SU-DHL-6 (cell line): ENCODE measurements around the gene MEN1.

ENCODE experiments used
- H2AFZ ChIP-seq: fragments of 200-600 bp; sonication (generic); 2 replicates; pipeline ENCODE4 v1.6.1; 2014; ENCODE audit warnings: low read depth, mild to moderate bottlenecking, moderate library complexity, mixed read lengths, antibody characterized with exemption, low read length; ENCODE audit not compliant: severe bottlenecking
- H3F3A ChIP-seq: fragments of 200-600 bp; shearing (Covaris generic); 2 replicates; pipeline ENCODE4 v1.6.0; 2016; ENCODE audit warnings: antibody characterized with exemption, mild to moderate bottlenecking; ENCODE audit not compliant: insufficient read depth
- H3K27ac ChIP-seq: fragments of 200-600 bp; sonication (generic); 2 replicates; pipeline ENCODE4 v1.5.1; 2016; ENCODE audit warnings: low read depth, mild to moderate bottlenecking, low read length, moderate library complexity, mixed read lengths
- H3K27me3 ChIP-seq: fragments of 200-600 bp; sonication (generic), shearing (Covaris generic); 2 replicates; pipeline ENCODE4 v1.6.0; 2014; ENCODE audit warnings: mild to moderate bottlenecking, low read length
- H3K36me3 ChIP-seq: fragments of 200-600 bp; sonication (generic); 2 replicates; pipeline ENCODE4 v1.6.1; 2014; ENCODE audit warnings: mild to moderate bottlenecking, low read length, mixed read lengths
- H3K4me2 ChIP-seq: fragments of 300-600, 200-600 bp; shearing (Covaris generic), sonication (generic); 2 replicates; pipeline ENCODE4 v1.6.0; 2014; ENCODE audit warnings: low read length, low read depth, mild to moderate bottlenecking; ENCODE audit not compliant: poor library complexity, severe bottlenecking
- H3K4me3 ChIP-seq: fragments of 200-600 bp; sonication (generic); 2 replicates; pipeline ENCODE4 v1.5.1; 2014; ENCODE audit warnings: antibody characterized with exemption, low read length, mild to moderate bottlenecking, mixed read lengths; ENCODE audit not compliant: insufficient read depth, poor library complexity, severe bottlenecking
- H3K79me2 ChIP-seq: fragments of 200-600 bp; sonication (generic); 2 replicates; pipeline ENCODE4 v1.6.1; 2014; ENCODE audit warnings: mild to moderate bottlenecking, low read length, moderate library complexity; ENCODE audit not compliant: insufficient read depth
- H3K9ac ChIP-seq: fragments of 200-600 bp; sonication (generic); 2 replicates; pipeline ENCODE4 v1.7.0; 2014; ENCODE audit warnings: mild to moderate bottlenecking, low read length
- H3K9me2 ChIP-seq: fragments of 200-600 bp; sonication (generic); replicated peaks from 2 replicates; pipeline ENCODE4 v1.6.1; 2014; ENCODE audit warnings: low read length; ENCODE audit not compliant: insufficient read depth
- H3K9me3 ChIP-seq: fragments of 200-600 bp; sonication (generic); 2 replicates; pipeline ENCODE4 v1.6.1; 2014; ENCODE audit warnings: low read length, mixed read lengths; ENCODE audit not compliant: insufficient read depth
- H4K20me1 ChIP-seq: fragments of 200-600 bp; sonication (generic); 2 replicates; pipeline ENCODE4 v1.6.1; 2014; ENCODE audit warnings: low read depth, mild to moderate bottlenecking, antibody characterized with exemption, low read length, moderate library complexity, mixed read lengths
- EZH2phosphoT487 ChIP-seq: fragments of 200-600 bp; sonication (generic), shearing (Covaris generic); conservative IDR thresholded peaks from 2 replicates; pipeline ENCODE4 v1.6.1; 2018; ENCODE audit warnings: mild to moderate bottlenecking, antibody characterized with exemption, low read length, moderate library complexity, mixed read lengths
- TF ChIP-seq, protein P1 (sequence below): fragments of 200-600 bp; sonication (generic); IDR thresholded peaks from one replicate; pipeline ENCODE4 v1.5.1; 2017; ENCODE audit warnings: antibody characterized with exemption, mild to moderate bottlenecking, low read length, moderate library complexity; ENCODE audit not compliant: insufficient read depth, poor library complexity, severe bottlenecking

Gene MEN1

DNA sequence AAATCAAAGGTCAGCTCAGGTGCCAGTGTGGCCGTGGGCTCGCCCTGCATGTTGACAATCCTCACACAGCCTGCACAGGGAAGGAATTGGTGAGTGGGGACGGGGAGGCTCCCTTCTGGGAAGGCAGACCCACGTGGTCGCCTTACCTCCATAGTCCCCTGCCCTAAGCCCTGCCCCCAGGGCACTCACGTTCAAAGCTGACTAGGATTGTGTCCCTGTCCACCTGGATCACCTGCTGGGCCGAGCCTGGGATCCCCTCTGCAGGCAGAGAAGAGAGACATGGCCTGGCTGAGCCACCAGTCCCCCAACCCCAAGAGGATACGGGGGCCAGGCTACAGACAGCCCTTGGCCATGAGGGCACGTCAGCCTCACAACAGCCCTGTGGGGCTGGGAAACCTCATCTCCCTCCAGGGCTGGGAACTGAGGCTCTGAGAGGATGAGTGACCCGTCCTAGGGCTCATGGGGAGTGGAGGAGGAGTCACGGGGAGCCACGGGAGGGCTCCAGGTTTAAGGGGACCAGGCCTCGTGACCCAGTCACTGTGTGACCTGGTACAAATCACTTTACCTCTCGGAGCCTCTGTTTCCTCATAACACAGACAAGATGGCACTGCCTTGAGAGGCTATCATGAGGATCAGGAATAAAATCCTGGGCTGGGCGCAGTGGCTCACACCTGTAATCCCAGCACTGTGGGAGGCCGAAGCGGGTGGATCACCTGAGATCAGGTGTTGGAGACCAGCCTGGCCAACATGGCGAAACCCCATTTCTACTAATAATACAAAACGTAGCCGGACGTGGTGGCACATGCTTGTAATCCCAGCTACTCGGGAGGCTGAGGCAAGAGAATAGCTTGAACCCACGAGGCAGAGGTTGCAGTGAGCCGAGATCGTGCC lies 19.9 kb downstream of the MEN1 start:
- no peak for TF ChIP-seq EZH2phosphoT487
- TF ChIP-seq, protein P1, sequence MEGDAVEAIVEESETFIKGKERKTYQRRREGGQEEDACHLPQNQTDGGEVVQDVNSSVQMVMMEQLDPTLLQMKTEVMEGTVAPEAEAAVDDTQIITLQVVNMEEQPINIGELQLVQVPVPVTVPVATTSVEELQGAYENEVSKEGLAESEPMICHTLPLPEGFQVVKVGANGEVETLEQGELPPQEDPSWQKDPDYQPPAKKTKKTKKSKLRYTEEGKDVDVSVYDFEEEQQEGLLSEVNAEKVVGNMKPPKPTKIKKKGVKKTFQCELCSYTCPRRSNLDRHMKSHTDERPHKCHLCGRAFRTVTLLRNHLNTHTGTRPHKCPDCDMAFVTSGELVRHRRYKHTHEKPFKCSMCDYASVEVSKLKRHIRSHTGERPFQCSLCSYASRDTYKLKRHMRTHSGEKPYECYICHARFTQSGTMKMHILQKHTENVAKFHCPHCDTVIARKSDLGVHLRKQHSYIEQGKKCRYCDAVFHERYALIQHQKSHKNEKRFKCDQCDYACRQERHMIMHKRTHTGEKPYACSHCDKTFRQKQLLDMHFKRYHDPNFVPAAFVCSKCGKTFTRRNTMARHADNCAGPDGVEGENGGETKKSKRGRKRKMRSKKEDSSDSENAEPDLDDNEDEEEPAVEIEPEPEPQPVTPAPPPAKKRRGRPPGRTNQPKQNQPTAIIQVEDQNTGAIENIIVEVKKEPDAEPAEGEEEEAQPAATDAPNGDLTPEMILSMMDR = no peak
- Histone ChIP-seq H3K4me2 (no peak overlapping the region), H4K20me1 (no peaks in the 10 kb centered on the region), H2AFZ (no peak overlapping the region), H3K9me3 (no peaks in the 10 kb centered on the region), H3K36me3 (no peaks in the 10 kb centered on the region), H3K79me2 (no peaks in the 10 kb centered on the region), H3K4me3 (no peak overlapping the region), H3K9ac (no peak overlapping the region), H3F3A (no peaks in the 10 kb centered on the region), H3K9me2 (no peaks in the 10 kb centered on the region), H3K27ac (no peak overlapping the region), H3K27me3 (no peaks in the 10 kb centered on the region)

DNA sequence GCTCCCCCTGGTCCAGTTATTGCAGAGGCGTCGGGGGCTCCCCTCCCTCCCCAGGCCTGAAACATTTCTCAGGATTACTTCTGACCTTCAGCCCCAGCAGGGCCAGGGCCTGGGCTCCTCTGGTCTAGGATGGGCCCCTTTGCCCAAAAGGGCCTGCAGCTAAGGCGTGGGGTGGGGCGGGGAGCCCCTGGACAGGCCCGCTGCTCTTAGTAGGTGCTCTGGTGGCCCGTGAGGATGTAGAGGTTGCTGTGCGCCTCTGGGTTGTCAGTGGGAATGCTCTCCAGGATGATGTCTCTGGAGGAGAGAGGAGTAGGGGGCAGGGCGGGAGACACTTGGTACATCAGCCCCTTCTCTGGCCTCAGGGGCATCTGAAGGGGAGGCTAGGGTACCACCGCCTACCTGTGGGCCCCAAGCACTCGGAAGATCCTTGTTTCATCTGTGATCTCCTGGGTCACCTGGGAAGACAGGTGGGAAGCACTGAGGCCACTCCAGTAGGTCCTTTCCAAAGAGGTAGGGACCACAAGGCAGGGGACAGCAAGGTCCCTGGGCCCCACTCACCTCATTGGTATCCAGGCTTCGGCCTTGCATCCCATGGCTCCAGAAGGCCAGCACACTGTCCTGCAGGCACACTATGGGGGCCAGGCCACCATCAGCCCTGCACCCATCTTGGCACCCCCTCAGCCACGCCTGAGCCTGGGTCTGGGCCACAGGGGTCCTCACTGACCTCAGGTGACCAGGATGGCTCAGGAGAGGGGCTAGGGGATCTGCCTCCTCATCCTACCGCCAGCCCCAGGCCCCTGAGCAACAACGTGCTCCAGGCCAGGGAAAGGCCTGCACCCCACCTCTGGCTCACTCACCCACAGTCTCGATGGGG lies 20.8 kb downstream of the MEN1 start:
- H3K27me3 ChIP-seq = no peaks in the 10 kb centered on the region
- no peaks in the 10 kb centered on the region for H3K9me3 ChIP-seq
- no peaks in the 10 kb centered on the region for H3K79me2 ChIP-seq
- no peak overlapping the region for H2AFZ ChIP-seq
- no peaks in the 10 kb centered on the region for H3K9me2 ChIP-seq
- no peak overlapping the region for H3K4me2 ChIP-seq
- H4K20me1 ChIP-seq = no peaks in the 10 kb centered on the region
- H3K36me3 ChIP-seq = no peaks in the 10 kb centered on the region
- H3K9ac ChIP-seq = no peak overlapping the region
- no peak overlapping the region for H3K4me3 ChIP-seq
- TF ChIP-seq, protein P1 = no peak
- no peak for TF ChIP-seq EZH2phosphoT487
- no peak overlapping the region for H3K27ac ChIP-seq
- H3F3A ChIP-seq = no peaks in the 10 kb centered on the region

DNA sequence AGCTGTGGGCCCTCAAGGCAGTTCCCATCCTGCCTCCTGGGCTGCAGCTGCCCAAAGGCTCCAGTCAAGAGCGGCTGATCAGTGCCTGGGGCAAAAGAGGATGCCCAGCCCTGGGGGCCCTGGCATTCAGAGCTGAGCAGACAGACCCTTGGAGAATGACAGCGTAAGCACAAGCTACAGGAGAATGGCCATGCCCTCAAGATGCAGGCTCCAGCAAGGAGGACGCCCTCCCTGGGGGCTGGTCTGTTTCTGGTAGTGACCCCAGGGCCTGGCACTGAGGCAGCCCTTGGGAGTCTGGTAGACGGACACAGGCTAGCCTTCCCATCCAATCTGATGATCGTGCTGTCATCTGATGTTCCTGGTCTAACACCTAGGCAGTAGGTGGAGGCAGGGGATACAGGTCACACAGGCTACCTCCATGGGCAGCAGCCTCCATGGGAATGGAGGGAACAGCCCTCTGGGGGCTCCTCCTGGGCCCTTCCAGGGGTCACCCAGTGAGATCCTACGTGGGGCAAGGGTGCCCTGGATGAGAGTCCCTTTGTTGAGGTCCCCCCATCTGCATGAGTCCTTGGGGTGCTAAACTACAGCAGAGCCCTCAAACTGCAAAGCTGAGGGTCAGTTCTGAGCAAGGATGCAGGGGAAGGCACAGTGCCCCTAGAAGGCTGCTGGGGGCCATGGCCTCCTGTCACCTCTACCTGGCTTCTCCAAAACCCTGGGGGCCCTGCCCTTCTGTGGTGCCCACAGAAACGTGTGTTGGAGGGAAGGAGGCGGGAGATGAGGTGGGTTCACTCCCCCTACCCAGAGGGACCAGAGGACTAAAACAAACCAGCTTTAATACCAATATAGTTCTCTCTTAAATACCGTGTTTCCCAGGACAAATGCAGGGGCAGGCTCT lies 21.8 kb downstream of the MEN1 start:
- H3K79me2 ChIP-seq = no peaks in the 10 kb centered on the region
- H4K20me1 ChIP-seq = no peaks in the 10 kb centered on the region
- no peaks in the 10 kb centered on the region for H3K9me3 ChIP-seq
- H3K27me3 ChIP-seq = no peaks in the 10 kb centered on the region
- H2AFZ ChIP-seq = no peak overlapping the region
- H3K9ac ChIP-seq = no peak overlapping the region
- no peak overlapping the region for H3K4me2 ChIP-seq
- TF ChIP-seq, protein P1 = no peak
- no peak for TF ChIP-seq EZH2phosphoT487
- no peak overlapping the region for H3K27ac ChIP-seq
- no peaks in the 10 kb centered on the region for H3K9me2 ChIP-seq
- no peak overlapping the region for H3K4me3 ChIP-seq
- H3K36me3 ChIP-seq = no peaks in the 10 kb centered on the region
- no peaks in the 10 kb centered on the region for H3F3A ChIP-seq
